ENCODE results near the gene C3orf20.

C3orf20 gene

GRCh38 chr3:14792691-14793121 lies 117.8 kb downstream of the C3orf20 start:
- H3K9me3 ChIP-seq (ENCODE audit: control insufficient read depth, insufficient read depth, low read length) = no peaks in the 10 kb centered on the region
- peaks cover 7% of the 10 kb centered on the region; the same call in 1 of the 2 replicates for H3K4me1 ChIP-seq (ENCODE audit: insufficient read depth, low read length)

DNA sequence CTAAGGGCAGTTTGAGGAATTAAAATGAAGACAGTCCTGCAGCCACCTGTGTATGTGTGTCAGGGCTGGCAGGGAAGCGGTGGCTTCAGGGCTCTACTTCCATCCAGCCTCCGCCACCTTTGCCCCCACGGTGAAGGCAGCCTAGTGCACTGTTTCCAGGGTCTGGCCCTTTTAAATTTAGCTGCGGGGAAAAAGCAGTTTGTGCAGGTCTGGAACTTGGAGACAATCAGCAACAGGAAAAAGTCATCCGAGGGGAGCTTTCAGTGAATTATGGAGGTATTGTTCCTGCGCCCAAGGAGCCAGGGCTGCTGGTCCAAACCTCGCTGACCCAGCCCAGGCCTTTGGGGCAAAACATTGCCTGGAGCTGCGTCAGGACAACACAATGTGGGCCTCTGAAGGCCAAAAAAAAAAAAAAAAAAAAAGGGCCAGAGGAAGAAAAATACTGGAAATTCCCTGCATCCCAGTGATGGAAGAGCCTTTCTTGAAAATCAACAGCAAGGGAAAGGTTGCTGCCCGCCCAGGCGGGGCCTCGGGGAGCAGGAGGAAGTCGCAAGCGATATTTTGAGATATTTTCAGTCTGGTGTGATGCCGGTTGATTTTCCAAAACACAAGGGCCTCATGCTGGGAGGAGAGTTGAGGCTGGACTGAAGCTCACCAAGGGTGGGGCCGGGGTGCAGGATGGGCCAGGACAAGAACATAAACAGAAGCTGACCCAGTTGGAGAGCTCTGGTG lies 118.4 kb downstream of the C3orf20 start:
- Histone ChIP-seq H3K9me3 (ENCODE audit: control insufficient read depth, insufficient read depth, low read length) (no peaks in the 10 kb centered on the region), H3K4me1 (ENCODE audit: insufficient read depth, low read length) (peaks cover 7% of the 10 kb centered on the region; the same call in 1 of the 2 replicates), H3K36me3 (ENCODE audit: insufficient read depth, low read length) (no peaks in the 10 kb centered on the region), H3K9ac (ENCODE audit: low read depth, low read length) (no peak overlapping the region)

More at GRCh38 chr3:14792691-14793121, 117.8 kb downstream of the C3orf20 start:
- Histone ChIP-seq H3K9ac (ENCODE audit: low read depth, low read length) (no peak overlapping the region), H3K36me3 (ENCODE audit: insufficient read depth, low read length) (no peaks in the 10 kb centered on the region)

GRCh38 chr3:14793858-14794234 lies 118.9 kb downstream of the C3orf20 start:
- Histone ChIP-seq H3K9me3 (ENCODE audit: control insufficient read depth, insufficient read depth, low read length) (no peaks in the 10 kb centered on the region), H3K36me3 (ENCODE audit: insufficient read depth, low read length) (no peaks in the 10 kb centered on the region), H3K4me1 (ENCODE audit: insufficient read depth, low read length) (peaks cover 7% of the 10 kb centered on the region; the same call in 1 of the 2 replicates), H3K9ac (ENCODE audit: low read depth, low read length) (no peak overlapping the region)

DNA sequence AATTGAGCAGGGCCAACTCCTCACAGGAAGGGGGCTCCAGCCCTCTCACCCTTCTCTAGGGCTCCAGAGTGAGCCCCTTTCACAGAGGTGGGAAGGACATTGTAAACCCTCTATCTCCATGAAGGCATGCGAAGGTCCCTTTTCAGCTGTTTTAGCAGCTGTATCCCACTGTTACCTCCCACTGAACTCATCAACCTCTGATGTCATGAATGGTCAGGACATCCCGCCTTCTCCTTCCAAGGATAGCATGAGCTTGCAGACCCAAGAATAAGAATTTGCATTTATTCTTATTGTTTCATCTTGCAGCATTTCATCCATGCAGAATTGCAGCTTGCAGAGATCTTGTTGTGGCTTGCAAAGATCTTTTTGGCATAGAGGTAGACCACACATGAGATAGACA lies 119.5 kb downstream of the C3orf20 start:
- Histone ChIP-seq H3K9ac (ENCODE audit: low read depth, low read length) (no peak overlapping the region), H3K4me1 (ENCODE audit: insufficient read depth, low read length) (peaks cover 7% of the 10 kb centered on the region; the same call in 1 of the 2 replicates), H3K9me3 (ENCODE audit: control insufficient read depth, insufficient read depth, low read length) (no peaks in the 10 kb centered on the region), H3K36me3 (ENCODE audit: insufficient read depth, low read length) (no peaks in the 10 kb centered on the region)

DNA sequence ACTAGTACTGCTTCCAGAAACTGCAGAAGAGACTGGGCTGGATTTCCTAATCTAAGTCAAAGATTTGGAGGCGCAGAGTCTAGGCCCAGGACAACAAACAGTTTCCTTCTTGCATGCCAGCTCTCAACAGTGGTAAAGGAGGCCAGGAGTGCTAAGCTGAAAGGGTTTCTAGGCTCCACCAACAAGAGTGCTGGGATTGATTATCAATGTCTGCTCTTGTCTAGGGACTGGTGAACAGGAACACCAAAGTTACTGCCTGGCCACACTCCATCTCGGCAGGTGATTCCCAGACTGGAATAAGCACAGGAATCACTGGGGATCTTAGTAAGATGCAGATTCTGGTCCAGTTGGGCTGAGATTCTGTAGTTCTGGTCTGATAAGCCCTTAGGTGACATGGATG lies 121.1 kb downstream of the C3orf20 start:
- no peak overlapping the region for H3K9ac ChIP-seq (ENCODE audit: low read depth, low read length)
- H3K9me3 ChIP-seq (ENCODE audit: control insufficient read depth, insufficient read depth, low read length) = no peaks in the 10 kb centered on the region; the same call in 1 of the 2 replicates
- peaks cover 7% of the 10 kb centered on the region; the same call in 1 of the 2 replicates for H3K4me1 ChIP-seq (ENCODE audit: insufficient read depth, low read length)
- no peaks in the 10 kb centered on the region for H3K36me3 ChIP-seq (ENCODE audit: insufficient read depth, low read length)

- no peak overlapping the region for H3K9ac ChIP-seq (ENCODE audit: low read depth, low read length)
- H3K9me3 ChIP-seq (ENCODE audit: control insufficient read depth, insufficient read depth, low read length) = no peaks in the 10 kb centered on the region; the same call in 1 of the 2 replicates
- H3K36me3 ChIP-seq (ENCODE audit: insufficient read depth, low read length) = no peaks in the 10 kb centered on the region
Measured at GRCh38 chr3:14796403-14797077, 121.6 kb downstream of the C3orf20 start.

DNA sequence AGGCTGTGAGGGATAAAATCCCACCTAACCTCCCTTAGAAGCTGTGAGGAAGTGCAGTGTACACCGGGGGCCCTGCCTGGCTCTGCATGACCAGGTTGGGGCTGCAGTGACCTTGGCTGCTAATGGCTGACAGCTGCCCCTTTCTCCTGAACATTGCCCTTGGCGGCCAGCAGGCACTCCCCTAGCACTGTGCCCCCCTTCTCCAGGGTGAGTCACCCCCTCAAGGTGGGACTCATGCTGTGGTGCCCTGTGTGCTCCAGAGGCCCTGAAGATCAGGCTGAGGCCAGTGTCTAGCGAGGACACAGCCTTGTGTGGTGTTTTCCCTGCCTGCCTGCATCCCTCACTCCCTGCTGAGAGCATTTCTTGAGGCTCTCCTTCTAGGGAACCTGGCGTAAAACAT lies 122.8 kb downstream of the C3orf20 start:
- H3K9ac ChIP-seq (ENCODE audit: low read depth, low read length) = no peak overlapping the region
- no peaks in the 10 kb centered on the region; the same call in 1 of the 2 replicates for H3K9me3 ChIP-seq (ENCODE audit: control insufficient read depth, insufficient read depth, low read length)
- peaks cover 3% of the 10 kb centered on the region; the same call in 1 of the 2 replicates for H3K4me1 ChIP-seq (ENCODE audit: insufficient read depth, low read length)
- H3K36me3 ChIP-seq (ENCODE audit: insufficient read depth, low read length) = no peaks in the 10 kb centered on the region

More at GRCh38 chr3:14796403-14797077, 121.6 kb downstream of the C3orf20 start:
- H3K4me1 ChIP-seq (ENCODE audit: insufficient read depth, low read length) = peaks cover 6% of the 10 kb centered on the region; the same call in 1 of the 2 replicates

DNA sequence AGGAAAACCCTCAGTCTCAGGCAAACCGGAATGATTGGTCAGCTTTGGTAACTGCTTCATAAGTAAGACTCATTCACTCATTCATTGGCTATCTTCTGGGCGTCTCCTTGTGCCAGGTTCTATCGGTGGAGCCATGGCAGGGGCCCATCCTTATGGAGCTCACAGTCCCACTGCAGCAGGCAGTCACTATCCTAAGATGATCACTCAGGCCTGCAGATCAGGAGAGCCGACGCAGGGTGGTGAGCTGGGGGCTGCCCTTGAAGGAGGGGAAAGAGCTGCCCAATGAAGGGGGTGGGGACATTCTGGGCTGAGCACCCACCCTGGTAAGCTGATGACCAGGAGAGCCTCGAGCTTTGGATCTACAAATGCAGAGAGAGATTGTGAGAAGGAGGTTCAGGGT lies 123.3 kb downstream of the C3orf20 start:
- Histone ChIP-seq H3K9ac (ENCODE audit: low read depth, low read length) (no peak overlapping the region), H3K9me3 (ENCODE audit: control insufficient read depth, insufficient read depth, low read length) (no peaks in the 10 kb centered on the region; the same call in 1 of the 2 replicates), H3K4me1 (ENCODE audit: insufficient read depth, low read length) (peaks cover 3% of the 10 kb centered on the region; the same call in 1 of the 2 replicates), H3K36me3 (ENCODE audit: insufficient read depth, low read length) (no peaks in the 10 kb centered on the region)

- Histone ChIP-seq H3K4me1 (ENCODE audit: insufficient read depth, low read length) (peaks cover 7% of the 10 kb centered on the region; the same call in 1 of the 2 replicates), H3K9me3 (ENCODE audit: control insufficient read depth, insufficient read depth, low read length) (no peaks in the 10 kb centered on the region; the same call in 1 of the 2 replicates), H3K36me3 (ENCODE audit: insufficient read depth, low read length) (no peaks in the 10 kb centered on the region)
Measured at GRCh38 chr3:14799146-14799545, 124.2 kb downstream of the C3orf20 start.

GRCh38 chr3:14801031-14801430 lies 126.1 kb downstream of the C3orf20 start:
- Histone ChIP-seq H3K9me3 (ENCODE audit: control insufficient read depth, insufficient read depth, low read length) (no peaks in the 10 kb centered on the region; the same call in 1 of the 2 replicates), H3K4me1 (ENCODE audit: insufficient read depth, low read length) (peaks cover 17% of the 10 kb centered on the region), H3K9ac (ENCODE audit: low read depth, low read length) (no peak overlapping the region), H3K36me3 (ENCODE audit: insufficient read depth, low read length) (no peaks in the 10 kb centered on the region)

More at GRCh38 chr3:14799146-14799545, 124.2 kb downstream of the C3orf20 start:
- no peak overlapping the region for H3K9ac ChIP-seq (ENCODE audit: low read depth, low read length)

GRCh38 chr3:14801668-14802380 lies 126.9 kb downstream of the C3orf20 start:
- peaks cover 15% of the 10 kb centered on the region for H3K4me1 ChIP-seq (ENCODE audit: insufficient read depth, low read length)
- H3K9me3 ChIP-seq (ENCODE audit: control insufficient read depth, insufficient read depth, low read length) = no peaks in the 10 kb centered on the region; the same call in 1 of the 2 replicates
- no peak overlapping the region for H3K9ac ChIP-seq (ENCODE audit: low read depth, low read length)
- no peaks in the 10 kb centered on the region for H3K36me3 ChIP-seq (ENCODE audit: insufficient read depth, low read length)

GRCh38 chr3:14802381-14802731 lies 127.4 kb downstream of the C3orf20 start:
- Histone ChIP-seq H3K4me1 (ENCODE audit: insufficient read depth, low read length) (peaks cover 14% of the 10 kb centered on the region), H3K9me3 (ENCODE audit: control insufficient read depth, insufficient read depth, low read length) (no peaks in the 10 kb centered on the region; the same call in 1 of the 2 replicates), H3K9ac (ENCODE audit: low read depth, low read length) (no peak overlapping the region), H3K36me3 (ENCODE audit: insufficient read depth, low read length) (no peaks in the 10 kb centered on the region)

DNA sequence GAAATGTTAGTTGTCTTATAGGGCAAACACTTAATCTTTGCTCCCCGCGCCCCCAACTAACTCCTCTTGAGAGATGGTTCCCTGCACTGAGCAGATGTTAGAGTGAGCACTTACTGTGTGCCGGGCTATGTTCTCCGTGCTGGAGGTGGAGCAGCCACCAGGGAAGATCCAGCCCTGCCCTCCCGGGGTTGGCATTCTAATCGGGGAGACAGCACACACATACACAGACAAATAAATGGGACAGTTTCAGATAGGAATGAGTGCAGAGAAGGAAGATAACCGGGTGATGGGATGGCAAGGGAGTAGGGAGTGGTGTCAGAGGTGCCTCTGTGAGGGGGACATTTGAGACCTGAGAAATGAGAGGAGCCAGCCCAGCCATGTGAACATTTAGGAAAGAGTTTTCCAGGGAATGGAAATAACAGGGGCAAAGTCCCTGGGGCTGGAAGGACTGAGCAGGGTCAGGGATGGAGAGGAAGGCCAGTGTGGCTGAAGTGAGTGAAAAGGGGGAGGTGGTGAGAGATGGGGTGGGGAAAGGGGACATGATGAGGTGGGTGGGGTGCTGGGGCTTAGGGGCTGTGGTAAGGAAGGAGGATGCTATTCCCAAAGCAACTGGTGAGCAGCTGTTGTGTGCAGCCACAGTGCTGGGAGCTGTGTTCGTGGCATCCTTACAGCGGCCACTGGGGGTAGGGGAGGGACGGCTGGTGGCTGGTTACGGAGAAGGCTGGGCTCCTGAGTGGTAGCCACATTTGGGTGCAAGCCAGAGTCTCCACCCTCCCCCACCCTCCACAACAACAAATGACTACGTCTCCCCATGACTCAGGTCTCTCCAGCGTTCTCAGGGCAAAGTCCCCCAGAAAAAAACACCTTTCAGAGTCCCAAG lies 128.4 kb downstream of the C3orf20 start:
- Histone ChIP-seq H3K9me3 (ENCODE audit: control insufficient read depth, insufficient read depth, low read length) (no peaks in the 10 kb centered on the region; the same call in 1 of the 2 replicates), H3K9ac (ENCODE audit: low read depth, low read length) (no peak overlapping the region), H3K4me1 (ENCODE audit: insufficient read depth, low read length) (peaks cover 14% of the 10 kb centered on the region)

More for the DNA sequence above, 128.4 kb downstream of the C3orf20 start:
- H3K36me3 ChIP-seq (ENCODE audit: insufficient read depth, low read length) = no peaks in the 10 kb centered on the region

Data from ES-I3 (cell line).